OCI-LY3 (cell line): ENCODE measurements around the gene SEC62.

Source experiments
- EZH2phosphoT487 ChIP-seq: fragments of 200-600 bp; shearing (Covaris generic); IDR thresholded peaks from 2 replicates; pipeline ENCODE4 v1.6.1; 2018; ENCODE audit warnings: antibody characterized with exemption, mixed run types, low read depth
- TF ChIP-seq, protein P1 (sequence below): fragments of 200-600, 300-600 bp; sonication (generic); IDR thresholded peaks from 2 replicates; pipeline ENCODE4 v1.5.1; 2014; ENCODE audit warnings: antibody characterized with exemption, low read length, low read depth

DNA sequence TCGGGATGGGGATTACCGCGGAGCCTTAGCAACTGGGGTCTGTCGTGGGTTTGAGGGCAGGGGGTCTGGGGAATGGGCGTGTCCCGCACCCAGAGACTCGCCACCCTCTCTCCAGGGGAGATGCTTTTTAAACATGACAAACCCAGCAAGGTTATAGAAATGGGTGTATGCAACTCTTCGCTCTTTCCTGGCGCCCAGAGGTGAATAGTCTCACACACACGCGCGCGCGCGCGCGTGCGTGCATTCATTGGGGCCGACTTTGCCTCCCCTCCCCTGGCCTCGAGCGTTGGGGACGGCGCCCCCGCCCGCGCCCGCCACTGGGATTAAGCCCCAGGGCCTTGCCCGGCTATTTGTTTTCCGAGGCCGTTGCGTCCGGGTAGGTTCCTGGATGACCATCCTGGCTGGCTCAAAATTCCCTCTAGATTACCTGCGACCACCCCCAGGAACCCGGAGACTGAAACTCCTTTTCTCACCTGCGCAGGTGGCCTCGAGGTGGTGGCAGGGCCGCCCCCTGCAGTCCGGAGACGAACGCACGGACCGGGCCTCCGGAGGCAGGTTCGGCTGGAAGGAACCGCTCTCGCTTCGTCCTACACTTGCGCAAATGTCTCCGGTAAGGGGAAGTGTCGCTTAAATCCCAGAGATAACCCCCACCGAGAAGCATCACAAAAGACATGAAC is 72.0 kb downstream of the SEC62 start:
- TF ChIP-seq, protein P1, sequence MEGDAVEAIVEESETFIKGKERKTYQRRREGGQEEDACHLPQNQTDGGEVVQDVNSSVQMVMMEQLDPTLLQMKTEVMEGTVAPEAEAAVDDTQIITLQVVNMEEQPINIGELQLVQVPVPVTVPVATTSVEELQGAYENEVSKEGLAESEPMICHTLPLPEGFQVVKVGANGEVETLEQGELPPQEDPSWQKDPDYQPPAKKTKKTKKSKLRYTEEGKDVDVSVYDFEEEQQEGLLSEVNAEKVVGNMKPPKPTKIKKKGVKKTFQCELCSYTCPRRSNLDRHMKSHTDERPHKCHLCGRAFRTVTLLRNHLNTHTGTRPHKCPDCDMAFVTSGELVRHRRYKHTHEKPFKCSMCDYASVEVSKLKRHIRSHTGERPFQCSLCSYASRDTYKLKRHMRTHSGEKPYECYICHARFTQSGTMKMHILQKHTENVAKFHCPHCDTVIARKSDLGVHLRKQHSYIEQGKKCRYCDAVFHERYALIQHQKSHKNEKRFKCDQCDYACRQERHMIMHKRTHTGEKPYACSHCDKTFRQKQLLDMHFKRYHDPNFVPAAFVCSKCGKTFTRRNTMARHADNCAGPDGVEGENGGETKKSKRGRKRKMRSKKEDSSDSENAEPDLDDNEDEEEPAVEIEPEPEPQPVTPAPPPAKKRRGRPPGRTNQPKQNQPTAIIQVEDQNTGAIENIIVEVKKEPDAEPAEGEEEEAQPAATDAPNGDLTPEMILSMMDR, result peak; percentile 16
- TF ChIP-seq EZH2phosphoT487, result no peak
